Measurements from ENCODE around the gene RPL37A. TPM values are rescaled to one million over a fixed set of nuclear protein-coding genes. Genes with fewer than 3 reads are reported as not detected.

Gene RPL37A
- total and polyA plus RNA-seq, 12 donors = 673 to 4,521 (median 2,299) TPM

DNA sequence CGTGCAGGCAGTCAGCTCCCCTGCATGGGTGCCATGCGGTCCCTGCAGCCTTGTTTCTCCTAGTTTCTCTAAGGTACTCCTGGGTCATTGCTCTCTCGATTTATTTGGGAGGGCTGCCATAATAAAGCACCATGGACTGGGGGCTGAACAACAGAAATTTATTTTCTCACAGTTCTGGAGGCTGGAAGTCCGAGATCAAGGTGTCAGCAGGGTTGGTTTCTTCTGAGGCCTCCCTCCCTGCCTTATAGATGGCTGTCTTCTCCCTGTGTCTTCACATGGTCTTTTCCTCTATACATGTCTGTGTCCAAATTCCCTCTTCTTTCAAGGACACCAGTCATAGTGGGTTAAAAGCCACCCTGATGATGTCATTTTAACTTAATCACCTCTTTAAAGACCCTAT lies 40.5 kb downstream of the RPL37A start:
- 93 to 100% (median 94%) methylated on average over 4 of the region's 4 CpGs for WGBS, 4 donors
- intact Hi-C loops (cut with DNase I) = no loop called here
- H3K27me3 ChIP-seq = no peaks in the 10 kb centered on the region
- TF ChIP-seq POLR2A (IDR thresholded peaks at IDR 0.05) = no peak
- TF ChIP-seq, protein P1, sequence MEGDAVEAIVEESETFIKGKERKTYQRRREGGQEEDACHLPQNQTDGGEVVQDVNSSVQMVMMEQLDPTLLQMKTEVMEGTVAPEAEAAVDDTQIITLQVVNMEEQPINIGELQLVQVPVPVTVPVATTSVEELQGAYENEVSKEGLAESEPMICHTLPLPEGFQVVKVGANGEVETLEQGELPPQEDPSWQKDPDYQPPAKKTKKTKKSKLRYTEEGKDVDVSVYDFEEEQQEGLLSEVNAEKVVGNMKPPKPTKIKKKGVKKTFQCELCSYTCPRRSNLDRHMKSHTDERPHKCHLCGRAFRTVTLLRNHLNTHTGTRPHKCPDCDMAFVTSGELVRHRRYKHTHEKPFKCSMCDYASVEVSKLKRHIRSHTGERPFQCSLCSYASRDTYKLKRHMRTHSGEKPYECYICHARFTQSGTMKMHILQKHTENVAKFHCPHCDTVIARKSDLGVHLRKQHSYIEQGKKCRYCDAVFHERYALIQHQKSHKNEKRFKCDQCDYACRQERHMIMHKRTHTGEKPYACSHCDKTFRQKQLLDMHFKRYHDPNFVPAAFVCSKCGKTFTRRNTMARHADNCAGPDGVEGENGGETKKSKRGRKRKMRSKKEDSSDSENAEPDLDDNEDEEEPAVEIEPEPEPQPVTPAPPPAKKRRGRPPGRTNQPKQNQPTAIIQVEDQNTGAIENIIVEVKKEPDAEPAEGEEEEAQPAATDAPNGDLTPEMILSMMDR (IDR thresholded peaks at IDR 0.05) = no peak
- no peak overlapping the region for H3K4me3 ChIP-seq
- H3K4me1 ChIP-seq (replicated peaks in 1 of 2) = peaks cover 0 to 37% of the 10 kb centered on the region in 2 donors
- no peaks in the 10 kb centered on the region for H3K36me3 ChIP-seq (replicated peaks in 1 of 2)
- no peaks in the 10 kb centered on the region for H3K9me3 ChIP-seq (replicated peaks in 1 of 3)
- H3K27ac ChIP-seq = no peak overlapping the region
- no peak for DNase-seq

DNA sequence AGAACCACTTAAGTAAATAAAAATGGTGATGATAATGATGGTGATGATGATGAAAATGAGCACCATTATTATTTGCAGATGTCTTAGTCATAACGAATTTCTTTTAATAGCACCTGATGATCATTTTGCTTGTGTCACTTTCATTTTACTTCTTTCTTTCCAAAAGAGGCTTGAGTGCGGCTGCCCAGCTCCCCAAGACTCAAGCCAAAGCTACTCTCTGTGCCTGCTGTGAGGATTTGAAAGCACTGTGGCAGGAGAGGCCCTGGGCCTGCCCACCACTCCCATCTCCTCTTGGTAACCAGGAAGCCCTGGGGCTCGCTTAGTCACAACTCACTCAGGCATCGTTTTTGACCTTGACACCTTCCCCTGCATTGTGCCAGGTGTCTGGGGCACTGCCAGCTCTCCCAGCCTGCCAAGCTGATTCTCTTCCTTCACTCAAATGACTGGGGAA lies 41.2 kb downstream of the RPL37A start:
- H3K4me1 ChIP-seq (replicated peaks in 1 of 2) = peaks cover 0 to 31% of the 10 kb centered on the region in 2 donors
- H3K27me3 ChIP-seq = no peaks in the 10 kb centered on the region
- WGBS, 4 donors = 38 to 44% (median 39%) methylated on average over 4 of the region's 4 CpGs
- no peaks in the 10 kb centered on the region for H3K9me3 ChIP-seq (replicated peaks in 1 of 3)
- H3K4me3 ChIP-seq = no peak overlapping the region
- peak overlapping the region in 1 of 5 donors; percentile 19 for H3K27ac ChIP-seq
- DNase-seq = peak; percentile 72 to 85 (median 83)
- H3K36me3 ChIP-seq (replicated peaks in 1 of 2) = no peaks in the 10 kb centered on the region
- TF ChIP-seq POLR2A (IDR thresholded peaks at IDR 0.05) = no peak
- TF ChIP-seq, protein P1 (IDR thresholded peaks at IDR 0.05) = no peak
- intact Hi-C loops (cut with DNase I) = no loop called here

DNA sequence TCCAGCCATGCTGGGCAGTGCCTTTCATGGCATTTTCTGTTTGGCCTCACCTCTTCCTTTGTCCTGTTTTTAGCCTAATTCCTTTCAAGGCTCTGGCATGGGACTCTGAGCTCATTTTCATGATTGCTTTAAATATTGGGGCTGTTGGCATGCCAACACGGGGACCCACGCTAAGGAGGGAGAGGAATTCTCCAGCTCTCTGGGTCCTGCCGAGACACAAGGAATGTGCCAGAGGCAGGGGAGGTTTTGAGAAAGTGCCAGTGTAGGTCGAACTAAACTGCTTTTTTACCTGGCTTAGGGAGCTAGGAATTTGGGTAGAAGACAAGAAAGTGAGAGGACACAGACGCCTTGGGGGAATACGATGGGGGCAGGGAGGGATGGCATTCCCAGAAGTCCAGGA lies 42.3 kb downstream of the RPL37A start:
- H3K4me3 ChIP-seq = no peak overlapping the region
- H3K36me3 ChIP-seq (replicated peaks in 1 of 2) = no peaks in the 10 kb centered on the region
- no peak overlapping the region for H3K27ac ChIP-seq
- H3K4me1 ChIP-seq (replicated peaks in 1 of 2) = peaks cover 0 to 20% of the 10 kb centered on the region in 2 donors
- H3K9me3 ChIP-seq (replicated peaks in 1 of 3) = no peaks in the 10 kb centered on the region
- intact Hi-C loops (cut with DNase I) = no loop called here
- H3K27me3 ChIP-seq = no peaks in the 10 kb centered on the region
- no peak for DNase-seq
- TF ChIP-seq POLR2A (IDR thresholded peaks at IDR 0.05) = no peak
- TF ChIP-seq, protein P1 (IDR thresholded peaks at IDR 0.05) = no peak
- WGBS, 4 donors = 82 to 94% (median 85%) methylated on average over 6 of the region's 6 CpGs

DNA sequence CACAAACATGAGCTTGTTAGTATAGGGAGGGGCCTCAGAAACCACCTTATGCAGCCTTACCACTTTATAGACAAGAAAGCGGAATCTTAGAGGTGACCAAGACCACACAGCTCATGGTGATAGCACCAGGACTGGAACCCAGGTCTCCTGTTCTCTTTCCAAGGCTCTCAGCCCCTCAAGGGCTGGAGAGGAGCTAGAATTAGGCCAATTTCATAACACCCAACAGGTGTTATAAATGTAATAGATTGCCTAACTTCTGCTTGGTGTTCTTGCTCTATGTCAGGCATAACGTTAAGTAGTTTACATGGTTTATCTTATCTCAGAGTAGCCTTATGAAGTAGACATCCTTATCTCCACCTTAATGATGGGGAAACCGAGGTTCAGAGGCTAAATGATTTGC lies 42.9 kb downstream of the RPL37A start:
- intact Hi-C loops (cut with DNase I) = no loop called here
- H3K4me3 ChIP-seq = no peak overlapping the region
- DNase-seq = no peak
- no peaks in the 10 kb centered on the region for H3K27me3 ChIP-seq
- H3K9me3 ChIP-seq (replicated peaks in 1 of 3) = no peaks in the 10 kb centered on the region
- H3K27ac ChIP-seq = no peak overlapping the region
- H3K36me3 ChIP-seq (replicated peaks in 1 of 2) = no peaks in the 10 kb centered on the region
- peaks cover 2 to 15% of the 10 kb centered on the region in 2 donors for H3K4me1 ChIP-seq (replicated peaks in 1 of 2)
- TF ChIP-seq, protein P1 (IDR thresholded peaks at IDR 0.05) = no peak
- TF ChIP-seq POLR2A (IDR thresholded peaks at IDR 0.05) = no peak
- 80 to 89% (median 84%) methylated on average over 3 of the region's 3 CpGs for WGBS, 4 donors

Data from adrenal gland (tissue), 12 donors.